HepG2 (cell line): Measurements from ENCODE around the gene VAC14. TPM values are rescaled to one million over a fixed set of nuclear protein-coding genes. Genes with fewer than 3 reads are reported as not detected.

Experiments used
- ATM ChIP-seq: fragments of 450-650 bp; IDR thresholded peaks from 2 replicates; pipeline ENCODE4 v1.7.1; 2017; ENCODE audit warnings: mild to moderate bottlenecking, borderline replicate concordance
- CCAR2 ChIP-seq: fragments of 200-400 bp; formaldehyde crosslinking; optimal IDR thresholded peaks from 2 replicates; pipeline ENCODE3; 2018; ENCODE audit warnings: low read depth, mild to moderate bottlenecking, low read length, moderate library complexity
- CEBPZ ChIP-seq: IDR thresholded peaks from 2 replicates; pipeline ENCODE4 v1.6.1; 2012; ENCODE audit warnings: low read length, improper control_type of control experiment
- HOXA3 ChIP-seq: sonication (generic); formaldehyde crosslinking; IDR thresholded peaks from 2 replicates; pipeline ENCODE4 v1.5.0; 2020; ENCODE audit warnings: missing genetic modification reagents
- HOXA9 ChIP-seq: sonication (generic); formaldehyde crosslinking; IDR thresholded peaks from 2 replicates; pipeline ENCODE4 v1.8.1; 2022; ENCODE audit warnings: missing genetic modification reagents, mild to moderate bottlenecking, moderate library complexity, borderline replicate concordance
- JUN ChIP-seq: sonication (generic); formaldehyde crosslinking; IDR thresholded peaks from 2 replicates; pipeline ENCODE4 v1.4.0; 2020; ENCODE audit warnings: mild to moderate bottlenecking, missing genetic modification reagents
- MIER3 ChIP-seq: IDR thresholded peaks from 2 replicates; pipeline ENCODE4 v1.6.1; 2016; ENCODE audit warnings: missing compliant biosample characterization, borderline replicate concordance
- NBN ChIP-seq: fragments of 450-650 bp; conservative IDR thresholded peaks from 2 replicates; pipeline ENCODE4 v1.6.1; 2017
- SKI ChIP-seq: fragments of 450-650 bp; IDR thresholded peaks from one replicate; pipeline ENCODE4 v1.6.1; 2018; ENCODE audit warnings: mild to moderate bottlenecking; ENCODE audit not compliant: partially characterized antibody
- SOX13 ChIP-seq, 3 experiments: fragments of 450-650 bp in 1 of 3; sonication (generic) in 1 of 3; formaldehyde crosslinking in 1 of 3; IDR thresholded peaks in 2 of 3; conservative IDR thresholded peaks in 1 of 3; 2 replicates each; pipeline versions ENCODE4 v1.5.0 to v1.6.1; 2016 to 2020; ENCODE audit warnings: antibody characterized with exemption in 1 of 3, mild to moderate bottlenecking in 1 of 3, missing compliant biosample characterization in 1 of 3, missing genetic modification reagents in 1 of 3, moderate library complexity in 1 of 3
- SRSF9 ChIP-seq: fragments of 200-400 bp; formaldehyde crosslinking; IDR thresholded peaks from 2 replicates; pipeline ENCODE4 v1.6.1; 2018; ENCODE audit warnings: borderline replicate concordance, mild to moderate bottlenecking, low read depth, low read length; ENCODE audit not compliant: insufficient read depth, poor library complexity, severe bottlenecking
- THAP9 ChIP-seq: sonication (generic); formaldehyde crosslinking; IDR thresholded peaks from 2 replicates; pipeline ENCODE4; 2020; ENCODE audit warnings: missing genetic modification reagents, mild to moderate bottlenecking, borderline replicate concordance
- YY1 ChIP-seq: IDR thresholded peaks from 2 replicates; pipeline ENCODE4 v1.6.1; 2011; ENCODE audit warnings: low read length, low read depth, moderate library complexity, mild to moderate bottlenecking; ENCODE audit not compliant: insufficient read depth, insufficient replicate concordance
- ZNF260 ChIP-seq: sonication (generic); formaldehyde crosslinking; IDR thresholded peaks from 2 replicates; pipeline ENCODE4 v1.4.0; 2020; ENCODE audit warnings: missing genetic modification reagents, low read depth, mild to moderate bottlenecking, borderline replicate concordance
- ZNF468 ChIP-seq: sonication (generic); formaldehyde crosslinking; IDR thresholded peaks from 2 replicates; pipeline ENCODE4 v1.8.0; 2022; ENCODE audit warnings: mild to moderate bottlenecking, moderate library complexity, missing genetic modification reagents
- ZNF530 ChIP-seq: sonication (generic); formaldehyde crosslinking; IDR thresholded peaks from 2 replicates; pipeline ENCODE4 v1.5.0; 2020; ENCODE audit warnings: low read depth, mild to moderate bottlenecking, missing genetic modification reagents
- ZNF570 ChIP-seq: sonication (generic); formaldehyde crosslinking; IDR thresholded peaks from 2 replicates; pipeline ENCODE4 v1.4.0; 2020; ENCODE audit warnings: mild to moderate bottlenecking, missing genetic modification reagents, borderline replicate concordance
- ZNF598 ChIP-seq: sonication (generic); formaldehyde crosslinking; IDR thresholded peaks from 2 replicates; pipeline ENCODE4 v1.5.1; 2020; ENCODE audit warnings: mild to moderate bottlenecking, missing genetic modification reagents, borderline replicate concordance
- ZNF704 ChIP-seq: sonication (generic); formaldehyde crosslinking; IDR thresholded peaks from 2 replicates; pipeline ENCODE4 v1.8.1; 2023; ENCODE audit warnings: mild to moderate bottlenecking, inconsistent platforms, moderate library complexity, missing genetic modification reagents, borderline replicate concordance
- ZNF841 ChIP-seq: sonication (generic); formaldehyde crosslinking; IDR thresholded peaks from 2 replicates; pipeline ENCODE4 v1.8.1; 2023; ENCODE audit warnings: missing genetic modification reagents, borderline replicate concordance
- polyA plus RNA-seq, 8 experiments: library from polyadenylated mRNA; depleted of rRNA in 3 of 8; stranded (reverse) in 7 of 8; unstranded in 1 of 8; fragments of >200 nt; fragmentation: Illumina TruSeq in 4 of 8; extraction: Trizol in 4 of 8; gene quantifications; 2 replicates each; pipeline versions ENCODE4 v1.2.1 to v1.2.3, GENCODE V29; 2011 to 2016; ENCODE audit warnings: low read depth in 4 of 8, missing spikeins in 1 of 8, mixed read lengths in 1 of 8; ENCODE audit not compliant: insufficient read depth in 1 of 8
- total RNA-seq, 5 experiments: library from RNA; depleted of rRNA; stranded (reverse); fragments of >200 nt; fragmentation: Illumina TruSeq; extraction: Trizol; gene quantifications; 2 replicates each; pipeline ENCODE4 v1.2.3, GENCODE V29; 2016; ENCODE audit warnings: low read depth in 1 of 5

Gene VAC14
- total and polyA plus RNA-seq, 2 of the 13 experiments (the other 11 are each of a cell fraction or from before 2014, with no cell fraction given): 23.5 to 24.6 TPM

- TF ChIP-seq SOX13 (IDR thresholded peaks at IDR 0.05) (no peak), SOX13 (CRISPR knock-in tag; conservative IDR thresholded peaks at IDR 0.05 in 1 of 2, IDR thresholded peaks at IDR 0.05 in 1 of 2) (no peak), SRSF9 (no peak), ZNF260 (no peak), JUN (CRISPR knock-in tag) (no peak), CEBPZ (no peak), ZNF704 (CRISPR knock-in tag) (no peak), ZNF570 (CRISPR knock-in tag) (no peak), CCAR2 (no peak), ZNF468 (CRISPR knock-in tag) (no peak), ZNF530 (CRISPR knock-in tag) (no peak), SKI (no peak), THAP9 (CRISPR knock-in tag) (peak; percentile 19; the same call in 1 of the 2 replicates), HOXA9 (CRISPR knock-in tag) (no peak), YY1 (no peak), ZNF841 (no peak), NBN (no peak), MIER3 (CRISPR knock-in tag) (peak; percentile 80; the same call in 1 of the 2 replicates), HOXA3 (CRISPR knock-in tag) (no peak), ZNF598 (no peak), ATM (no peak)
Observed at GRCh38 chr16:70653809-70654771, 146.9 kb downstream of the VAC14 start (continued).
